ENCODE data around the gene FCAR.
"Not testable (repeated sequence)": the region's sequence is repeated elsewhere in the genome, so short reads cannot be mapped to it uniquely, and the experiment has no call there.

FCAR gene

DNA sequence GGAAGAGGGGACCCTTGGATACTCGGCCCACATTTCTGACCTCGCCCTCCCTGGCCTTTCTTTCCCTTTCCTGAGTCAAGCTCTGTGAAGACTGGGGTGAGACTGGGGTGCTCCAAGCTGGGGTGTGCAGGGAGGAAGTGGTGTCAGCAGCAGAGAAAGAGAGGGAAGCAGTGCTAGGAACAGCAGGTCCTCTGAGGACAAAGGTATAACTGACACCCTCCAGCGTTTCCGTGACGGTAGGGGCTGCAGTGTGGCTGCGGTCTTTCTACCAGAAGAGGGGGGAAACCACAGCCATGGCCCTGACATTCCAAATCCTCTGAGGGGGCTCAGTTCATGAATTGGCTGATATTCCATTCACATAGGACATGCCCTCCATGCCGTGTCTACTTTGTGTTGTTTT is 22.7 kb upstream of the FCAR start:
- H3K4me3 ChIP-seq, result no peak overlapping the region
- TF ChIP-seq FOXP2 (optimal IDR thresholded peaks at IDR 0.05; ENCODE audit: control extremely low read depth, extremely low read length, insufficient read depth), result no peak
- TF ChIP-seq POLR2AphosphoS5 (IDR thresholded peaks at IDR 0.05; ENCODE audit: borderline replicate concordance, low read depth, low read length), result no peak
- TF ChIP-seq EZH2 (IDR thresholded peaks at IDR 0.05), result no peak
- no peak overlapping the region for H3K9ac ChIP-seq (ENCODE audit: insufficient read length)
- no peak for DNase-seq (ENCODE audit: low read depth, low spot score)
- no peak overlapping the region for H3K27ac ChIP-seq
- H3K9me3 ChIP-seq (ENCODE audit: low read depth, low read length), result no peaks in the 10 kb centered on the region
- H3K36me3 ChIP-seq (ENCODE audit: insufficient read depth, low read length), result no peaks in the 10 kb centered on the region

GRCh38 chr19:54855241-54855640 is 18.8 kb upstream of the FCAR start:
- H3K9me3 ChIP-seq (ENCODE audit: low read depth, low read length); H3K4me3 ChIP-seq; DNase-seq (ENCODE audit: low read depth, low spot score); H3K9ac ChIP-seq (ENCODE audit: insufficient read length); H3K27ac ChIP-seq; H3K36me3 ChIP-seq (ENCODE audit: insufficient read depth, low read length): not testable (repeated sequence)

- not testable (repeated sequence) for DNase-seq (ENCODE audit: low read depth, low spot score); H3K36me3 ChIP-seq (ENCODE audit: insufficient read depth, low read length); H3K9ac ChIP-seq (ENCODE audit: insufficient read length); H3K27ac ChIP-seq; H3K4me3 ChIP-seq; H3K9me3 ChIP-seq (ENCODE audit: low read depth, low read length)
Measured at GRCh38 chr19:54858476-54858875, 15.6 kb upstream of the FCAR start.

GRCh38 chr19:54859421-54859820 is 14.6 kb upstream of the FCAR start:
- DNase-seq (ENCODE audit: low read depth, low spot score), result not testable (repeated sequence)

DNA sequence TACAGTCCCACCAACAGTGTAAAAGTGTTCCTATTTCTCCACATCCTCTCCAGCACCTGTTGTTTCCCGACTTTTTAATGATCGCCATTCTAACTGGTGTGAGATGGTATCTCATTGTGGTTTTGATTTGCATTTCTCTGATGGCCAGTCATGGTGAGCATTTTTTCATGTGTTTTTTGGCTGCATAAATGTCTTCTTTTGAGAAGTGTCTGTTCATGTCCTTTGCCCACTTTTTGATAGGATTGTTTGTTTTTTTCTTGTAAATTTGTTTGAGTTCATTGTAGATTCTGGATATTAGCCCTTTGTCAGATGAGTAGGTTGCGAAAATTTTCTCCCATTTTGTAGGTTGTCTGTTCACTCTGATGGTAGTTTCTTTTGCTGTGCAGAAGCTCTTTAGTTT is 10.6 kb upstream of the FCAR start:
- not testable (repeated sequence) for H3K9me3 ChIP-seq (ENCODE audit: low read depth, low read length); H3K4me3 ChIP-seq; H3K36me3 ChIP-seq (ENCODE audit: insufficient read depth, low read length); H3K9ac ChIP-seq (ENCODE audit: insufficient read length); H3K27ac ChIP-seq; DNase-seq (ENCODE audit: low read depth, low spot score)

More at GRCh38 chr19:54859421-54859820, 14.6 kb upstream of the FCAR start:
- H3K9ac ChIP-seq (ENCODE audit: insufficient read length); H3K36me3 ChIP-seq (ENCODE audit: insufficient read depth, low read length); H3K27ac ChIP-seq; H3K9me3 ChIP-seq (ENCODE audit: low read depth, low read length); H3K4me3 ChIP-seq: not testable (repeated sequence)

DNA sequence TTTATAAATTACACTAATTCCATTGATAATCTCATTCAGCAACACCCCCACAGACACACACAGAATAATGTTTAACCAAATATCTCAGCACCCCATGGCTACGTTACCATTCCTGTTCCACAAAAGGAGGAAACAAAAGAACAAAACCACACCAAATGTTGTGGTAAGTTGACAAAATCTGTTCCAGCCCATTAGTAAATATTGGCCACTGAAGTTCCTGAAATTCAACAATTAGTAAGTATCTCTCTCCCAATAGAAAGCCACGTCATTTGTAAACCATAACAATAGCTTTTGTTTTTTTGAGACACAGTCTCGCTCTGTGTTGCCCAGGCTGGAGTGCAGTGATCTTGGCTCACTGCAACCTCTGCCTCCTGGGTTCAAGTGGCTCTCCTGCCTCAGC is 2.3 kb upstream of the FCAR start:
- TF ChIP-seq EZH2 (IDR thresholded peaks at IDR 0.05), result no peak
- no peak for TF ChIP-seq FOXP2 (optimal IDR thresholded peaks at IDR 0.05; ENCODE audit: control extremely low read depth, extremely low read length, insufficient read depth)
- TF ChIP-seq POLR2AphosphoS5 (IDR thresholded peaks at IDR 0.05; ENCODE audit: borderline replicate concordance, low read depth, low read length), result no peak
- no peak for DNase-seq (ENCODE audit: low read depth, low spot score)

GRCh38 chr19:54875506-54875905 is 1.5 kb downstream of the FCAR start:
- H3K9ac ChIP-seq (ENCODE audit: insufficient read length), result no peak overlapping the region
- no peak for DNase-seq (ENCODE audit: low read depth, low spot score)
- H3K4me3 ChIP-seq, result no peak overlapping the region
- TF ChIP-seq POLR2AphosphoS5 (IDR thresholded peaks at IDR 0.05; ENCODE audit: borderline replicate concordance, low read depth, low read length), result no peak
- H3K27ac ChIP-seq, result no peak overlapping the region
- H3K9me3 ChIP-seq (ENCODE audit: low read depth, low read length), result no peaks in the 10 kb centered on the region
- no peaks in the 10 kb centered on the region for H3K36me3 ChIP-seq (ENCODE audit: insufficient read depth, low read length)

More for the DNA sequence above, 2.3 kb upstream of the FCAR start:
- no peak overlapping the region for H3K9ac ChIP-seq (ENCODE audit: insufficient read length)
- H3K4me3 ChIP-seq, result no peak overlapping the region
- H3K9me3 ChIP-seq (ENCODE audit: low read depth, low read length), result no peaks in the 10 kb centered on the region
- H3K27ac ChIP-seq, result no peak overlapping the region
- H3K36me3 ChIP-seq (ENCODE audit: insufficient read depth, low read length), result no peaks in the 10 kb centered on the region

GRCh38 chr19:54877471-54877870 is 3.4 kb downstream of the FCAR start:
- Histone ChIP-seq H3K9ac (ENCODE audit: insufficient read length) (no peak overlapping the region), H3K4me3 (no peak overlapping the region), H3K36me3 (ENCODE audit: insufficient read depth, low read length) (no peaks in the 10 kb centered on the region), H3K9me3 (ENCODE audit: low read depth, low read length) (no peaks in the 10 kb centered on the region), H3K27ac (no peak overlapping the region)
- no peak for DNase-seq (ENCODE audit: low read depth, low spot score)
- TF ChIP-seq FOXP2 (optimal IDR thresholded peaks at IDR 0.05; ENCODE audit: control extremely low read depth, extremely low read length, insufficient read depth), result no peak
- TF ChIP-seq POLR2AphosphoS5 (IDR thresholded peaks at IDR 0.05; ENCODE audit: borderline replicate concordance, low read depth, low read length), result no peak
- TF ChIP-seq EZH2 (IDR thresholded peaks at IDR 0.05), result no peak

- no peak for DNase-seq (ENCODE audit: low read depth, low spot score)
- Histone ChIP-seq H3K4me3 (no peak overlapping the region), H3K36me3 (ENCODE audit: insufficient read depth, low read length) (no peaks in the 10 kb centered on the region), H3K9ac (ENCODE audit: insufficient read length) (no peak overlapping the region), H3K27ac (no peak overlapping the region), H3K9me3 (ENCODE audit: low read depth, low read length) (no peaks in the 10 kb centered on the region)
- TF ChIP-seq POLR2AphosphoS5 (IDR thresholded peaks at IDR 0.05; ENCODE audit: borderline replicate concordance, low read depth, low read length), result no peak
- no peak for TF ChIP-seq EZH2 (IDR thresholded peaks at IDR 0.05)
- TF ChIP-seq FOXP2 (optimal IDR thresholded peaks at IDR 0.05; ENCODE audit: control extremely low read depth, extremely low read length, insufficient read depth), result no peak
Measured at GRCh38 chr19:54881884-54882283, 7.8 kb downstream of the FCAR start.

GRCh38 chr19:54882758-54883157 is 8.7 kb downstream of the FCAR start:
- Histone ChIP-seq H3K9me3 (ENCODE audit: low read depth, low read length) (no peaks in the 10 kb centered on the region), H3K27ac (no peak overlapping the region), H3K4me3 (no peak overlapping the region), H3K9ac (ENCODE audit: insufficient read length) (no peak overlapping the region), H3K36me3 (ENCODE audit: insufficient read depth, low read length) (no peaks in the 10 kb centered on the region)
- TF ChIP-seq POLR2AphosphoS5 (IDR thresholded peaks at IDR 0.05; ENCODE audit: borderline replicate concordance, low read depth, low read length) (no peak), FOXP2 (optimal IDR thresholded peaks at IDR 0.05; ENCODE audit: control extremely low read depth, extremely low read length, insufficient read depth) (no peak), EZH2 (IDR thresholded peaks at IDR 0.05) (no peak)
- no peak for DNase-seq (ENCODE audit: low read depth, low spot score)

All from SK-N-MC (cell line).